T-helper 22 cell (primary cell): ENCODE results near the gene KCNE1.
"Not testable (repeated sequence)": the region's sequence is repeated elsewhere in the genome, so short reads cannot be mapped to it uniquely, and the experiment has no call there.

Source experiments
- DNase-seq: peaks from one replicate; pipeline ENCODE4 v3.0.0-alpha.2; 2020; ENCODE audit warnings: low read depth

The KCNE1 gene

DNA sequence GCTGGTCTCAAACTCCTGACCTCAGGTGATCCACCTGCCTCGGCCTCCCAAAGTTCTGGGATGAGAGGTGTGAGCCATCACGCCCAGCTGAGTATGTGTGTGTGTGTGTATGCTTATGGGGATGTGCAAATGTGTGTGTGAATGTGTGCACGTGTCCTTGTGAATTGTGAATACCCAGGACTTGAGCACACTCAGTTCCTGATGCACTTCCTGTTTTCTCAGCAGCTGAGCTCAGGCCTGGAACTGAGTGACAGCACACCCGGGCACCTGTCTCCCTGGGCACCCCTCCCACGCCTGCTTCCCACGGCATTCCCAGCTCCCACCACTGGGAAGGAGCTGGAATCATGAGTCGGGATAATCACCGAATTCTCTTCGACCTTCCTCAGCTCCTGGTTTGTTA is 104.7 kb downstream of the KCNE1 start:
- not testable (repeated sequence) for DNase-seq

DNA sequence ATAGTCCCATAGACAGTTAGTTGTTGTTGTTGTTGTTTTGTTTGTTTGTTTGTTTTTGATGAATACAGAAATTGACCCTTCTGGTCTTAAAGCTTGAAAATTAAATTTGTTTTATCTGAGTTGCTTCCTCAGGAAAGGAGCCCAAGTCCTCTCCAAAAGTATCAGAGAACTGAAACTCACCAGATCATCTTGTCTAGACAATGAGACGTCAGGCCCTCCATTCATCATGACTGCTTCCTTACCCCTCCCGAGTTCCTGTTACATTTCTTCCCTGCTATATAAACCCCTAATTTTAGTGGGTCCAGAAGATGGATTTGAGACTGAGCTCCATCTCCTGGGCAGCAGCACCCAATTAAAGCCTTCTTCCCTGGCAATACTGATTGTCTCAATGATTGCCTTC is 105.3 kb downstream of the KCNE1 start:
- not testable (repeated sequence) for DNase-seq

DNA sequence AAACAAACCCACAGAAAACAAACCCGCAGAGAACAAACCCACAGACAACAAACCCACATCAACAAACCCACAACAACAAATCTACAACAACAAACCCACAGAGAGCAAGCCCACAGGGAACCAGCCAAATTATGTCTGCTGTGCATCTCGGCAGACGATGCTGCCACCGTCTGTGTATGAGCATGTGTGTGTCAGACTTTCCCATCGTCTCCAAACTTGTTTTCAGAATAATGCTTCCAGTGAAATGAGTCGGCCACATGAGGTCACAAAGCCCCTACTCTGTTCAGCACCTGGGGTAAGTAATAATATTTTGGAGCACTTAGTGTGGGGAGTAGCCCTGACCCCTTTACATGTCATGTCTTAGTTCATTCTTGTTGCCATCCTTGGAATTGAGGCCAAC is 105.9 kb downstream of the KCNE1 start:
- not testable (repeated sequence) for DNase-seq

DNA sequence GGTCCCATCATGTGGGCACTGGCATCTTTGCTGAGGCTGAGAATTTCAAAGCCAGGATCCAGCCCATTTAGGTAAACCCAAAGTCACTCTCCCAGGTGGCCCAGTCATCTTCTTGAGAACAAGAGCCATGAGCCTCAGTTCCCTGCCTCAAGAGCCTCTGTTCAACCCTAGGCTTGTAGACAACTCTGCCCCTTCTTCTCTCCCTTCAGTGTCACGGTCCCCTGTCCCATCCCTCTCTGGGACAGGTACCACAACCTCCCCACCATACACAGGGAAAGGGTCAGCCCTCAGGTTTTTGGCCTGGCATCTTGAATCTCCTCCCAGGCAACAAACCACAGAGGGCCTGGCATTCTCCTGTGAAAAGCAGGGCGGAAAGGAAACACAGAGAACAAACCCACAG is 106.3 kb downstream of the KCNE1 start:
- DNase-seq: not testable (repeated sequence)

DNA sequence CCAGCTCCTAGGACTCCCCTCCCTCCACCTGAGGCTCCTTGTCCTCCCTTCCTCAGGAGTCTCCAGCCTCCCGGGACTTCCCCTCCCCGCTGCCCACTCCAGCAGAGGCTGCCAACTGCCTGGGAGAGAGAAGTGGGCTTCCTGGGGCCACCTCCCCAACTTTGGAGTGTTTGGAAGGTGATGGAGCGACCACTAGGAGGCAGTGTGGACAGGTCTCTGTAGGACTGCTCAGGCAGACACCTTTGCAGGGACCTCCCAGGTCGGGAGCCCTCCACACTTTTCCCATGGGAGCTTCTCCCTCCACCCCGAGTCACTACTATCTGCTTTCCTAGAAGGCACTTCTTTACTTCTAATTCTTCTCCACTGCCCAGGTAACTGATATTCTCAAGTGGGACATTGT is 107.3 kb downstream of the KCNE1 start:
- not testable (repeated sequence) for DNase-seq

DNA sequence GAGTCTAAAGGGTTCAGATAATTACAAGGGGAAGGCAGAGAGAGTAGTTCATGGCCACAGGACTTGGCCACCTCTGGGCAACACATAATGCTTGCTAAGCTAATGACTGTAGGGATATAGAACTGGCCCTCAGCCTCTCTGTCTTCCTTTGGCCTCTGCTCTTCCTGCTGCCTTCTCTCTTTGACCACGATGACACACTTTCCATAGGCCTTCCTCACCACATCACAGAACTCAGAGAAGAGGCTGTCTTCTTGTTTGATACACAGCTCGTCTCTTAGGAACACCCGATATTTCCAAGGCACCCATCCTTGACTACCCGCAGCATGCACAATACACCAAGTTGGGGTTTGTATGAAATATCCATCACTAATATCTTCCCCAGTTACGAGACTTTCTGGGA is 111.5 kb downstream of the KCNE1 start:
- DNase-seq: not testable (repeated sequence)
